NCI-H748 treated with DMSO at 0.1 percent for 48 hours (cell line): ENCODE data around the gene ING3.
A peak's percentile ranks its signal among the peaks of the same experiment; 100 is the strongest.

Experiments
- DNase-seq: peaks from one replicate; lab custom pipeline; 2025; lab: John Stamatoyannopoulos, UW

Gene ING3

DNA sequence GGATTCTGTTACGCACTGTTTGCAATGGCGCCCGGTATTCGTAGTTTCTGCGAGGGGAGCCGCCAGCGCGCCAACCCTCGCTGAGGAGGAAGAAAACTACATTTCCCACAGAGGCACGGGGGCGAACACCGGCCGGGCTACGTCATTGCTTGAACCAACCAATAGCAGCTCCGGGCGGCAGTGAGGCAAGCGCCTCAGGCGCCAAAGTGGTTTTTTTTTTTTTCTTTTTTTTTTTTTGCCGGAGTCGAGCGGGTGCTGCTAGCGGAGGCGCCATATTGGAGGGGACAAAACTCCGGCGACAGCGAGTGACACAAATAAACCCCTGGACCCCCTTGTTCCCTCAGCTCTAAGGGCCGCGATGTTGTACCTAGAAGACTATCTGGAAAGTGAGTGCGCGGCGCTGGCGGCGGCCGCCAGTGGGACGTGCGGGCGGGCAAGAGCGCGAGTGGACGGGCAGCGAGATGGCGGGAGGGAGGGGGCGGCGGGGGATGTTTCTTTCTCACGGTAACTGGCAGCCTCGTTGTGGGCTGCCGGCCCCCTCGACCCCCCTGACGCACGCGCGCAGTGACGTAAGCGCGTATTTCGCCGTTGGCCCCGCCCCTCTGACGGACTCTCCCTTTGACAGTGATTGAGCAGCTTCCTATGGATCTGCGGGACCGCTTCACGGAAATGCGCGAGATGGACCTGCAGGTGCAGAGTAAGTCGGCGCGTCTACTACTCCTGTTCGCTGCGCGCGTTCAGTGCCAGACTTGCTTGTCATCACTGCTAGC lies at the start of gene ING3:
Gene ING3 (plus strand): TSS at position 239 of the 770 bp plus-strand sequence. CDS start 120 bp downstream, at position 359.
- DNase-seq: peak; percentile 96

GRCh38 chr7:120915314-120916105 lies 35.1 kb upstream of the ING3 start:
- DNase-seq: no peak

- no peak for DNase-seq
Observed at GRCh38 chr7:120916121-120916520, 34.5 kb upstream of the ING3 start.

- DNase-seq: no peak
Observed at GRCh38 chr7:120916538-120916937, 34.0 kb upstream of the ING3 start.

DNA sequence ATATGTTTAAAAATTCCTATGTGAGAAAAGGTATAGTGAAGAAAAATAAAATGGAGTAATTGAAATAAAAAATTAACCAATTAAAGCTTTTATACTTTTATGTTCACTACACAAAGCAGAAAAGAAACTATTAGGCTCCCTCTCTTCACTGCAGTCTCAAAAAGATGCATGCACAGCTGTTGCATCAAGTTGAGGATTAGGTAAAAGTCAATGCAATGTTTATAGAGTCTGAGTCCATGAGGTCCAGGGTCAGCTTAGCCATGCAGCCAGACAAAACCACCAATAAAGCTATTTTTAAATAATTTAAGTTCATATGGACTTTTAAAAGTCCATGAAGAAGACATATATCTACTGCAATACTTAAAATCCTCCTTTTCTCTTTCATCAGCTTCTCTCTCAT lies 31.1 kb upstream of the ING3 start:
- DNase-seq: no peak

DNA sequence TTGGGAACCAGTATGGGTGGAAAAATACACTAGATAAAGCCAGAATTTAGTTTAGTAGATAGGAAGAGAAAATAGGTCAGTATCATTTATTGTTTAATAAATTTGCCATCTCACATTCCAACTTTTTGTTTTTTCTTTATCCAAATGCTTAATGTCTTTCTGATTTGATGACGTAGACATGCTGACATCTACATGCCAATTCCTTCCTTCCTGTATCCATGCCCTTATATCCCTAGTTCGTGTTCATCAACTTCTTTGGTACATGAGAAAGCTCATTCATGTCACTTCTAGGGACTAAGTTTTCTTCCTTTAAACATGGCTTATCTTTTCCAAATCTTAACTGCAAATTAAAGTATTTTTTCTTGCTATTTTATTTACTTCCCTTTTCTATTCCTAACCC lies 30.5 kb upstream of the ING3 start:
- DNase-seq: no peak

DNA sequence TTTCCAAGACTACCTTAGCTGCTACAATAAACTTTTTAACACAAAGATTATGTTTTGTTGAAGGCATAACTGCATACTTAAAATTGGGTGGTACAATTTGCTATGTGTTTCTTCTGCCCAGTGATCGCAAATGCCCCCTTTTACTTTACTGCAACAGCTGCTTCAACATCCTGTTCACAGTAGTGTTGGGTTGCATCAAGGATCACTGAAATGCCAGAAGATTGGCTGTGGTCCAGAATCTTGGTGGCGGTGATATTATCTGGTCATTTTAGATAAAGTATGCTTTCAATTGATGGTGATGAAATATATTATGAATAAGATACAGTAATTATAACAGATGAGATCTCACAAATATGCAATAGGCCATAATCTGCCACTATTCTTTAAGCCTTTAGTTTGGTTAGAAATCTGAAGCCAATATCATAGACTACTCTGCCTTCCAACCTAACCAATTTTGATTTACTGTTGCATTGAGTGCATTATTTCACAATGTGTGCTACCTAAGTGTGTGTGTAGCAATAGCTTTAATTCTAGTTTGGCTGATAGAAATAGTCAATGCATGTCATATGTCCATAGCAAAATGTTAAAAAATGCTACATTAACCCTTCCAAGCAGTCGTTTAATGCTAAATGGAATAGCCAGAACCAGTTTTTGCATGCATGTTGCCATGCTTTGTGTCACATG lies 29.8 kb upstream of the ING3 start:
- DNase-seq: no peak

- no peak for DNase-seq
Observed at GRCh38 chr7:120924837-120925236, 25.7 kb upstream of the ING3 start.

DNA sequence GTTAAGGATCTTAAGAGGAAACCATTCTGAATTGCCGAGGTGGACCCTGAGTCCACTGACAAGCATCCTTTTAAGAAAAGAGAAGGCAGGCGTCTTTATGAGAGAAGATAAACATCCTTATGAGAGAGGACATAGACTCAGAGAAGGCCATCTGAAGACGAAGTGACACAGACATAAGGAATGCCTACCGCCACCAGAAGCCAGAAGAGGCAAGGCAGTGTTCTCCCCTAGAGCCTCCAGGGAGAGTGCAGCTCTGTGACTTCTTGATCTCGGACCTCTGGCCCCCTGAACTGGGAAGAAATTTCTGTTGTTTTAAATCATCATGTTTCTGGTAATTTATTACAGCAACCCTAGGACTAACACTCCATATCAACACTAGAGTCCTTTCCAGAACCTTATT lies 25.2 kb upstream of the ING3 start:
- DNase-seq: no peak

DNA sequence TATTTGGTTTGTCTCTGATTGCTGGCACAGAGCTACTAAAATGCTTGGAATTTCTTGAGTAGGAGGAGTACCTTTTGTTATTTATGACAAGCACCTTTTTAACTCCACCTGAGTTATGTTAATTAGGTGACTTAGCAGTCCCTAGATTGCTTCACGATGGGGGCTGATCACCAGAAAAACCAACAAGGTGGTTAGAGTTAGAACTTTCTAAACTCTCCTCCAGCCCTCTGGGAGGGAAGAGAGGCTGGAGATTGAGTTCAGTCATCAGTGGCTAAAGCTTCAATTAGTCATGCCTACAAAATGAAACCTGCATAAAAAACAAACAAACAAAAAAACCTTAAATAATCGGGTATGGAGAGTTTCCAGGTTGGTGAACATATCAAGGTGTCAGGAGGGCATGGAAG lies 23.6 kb upstream of the ING3 start:
- no peak for DNase-seq

- no peak for DNase-seq
Observed at GRCh38 chr7:120927454-120928103, 23.0 kb upstream of the ING3 start.

DNA sequence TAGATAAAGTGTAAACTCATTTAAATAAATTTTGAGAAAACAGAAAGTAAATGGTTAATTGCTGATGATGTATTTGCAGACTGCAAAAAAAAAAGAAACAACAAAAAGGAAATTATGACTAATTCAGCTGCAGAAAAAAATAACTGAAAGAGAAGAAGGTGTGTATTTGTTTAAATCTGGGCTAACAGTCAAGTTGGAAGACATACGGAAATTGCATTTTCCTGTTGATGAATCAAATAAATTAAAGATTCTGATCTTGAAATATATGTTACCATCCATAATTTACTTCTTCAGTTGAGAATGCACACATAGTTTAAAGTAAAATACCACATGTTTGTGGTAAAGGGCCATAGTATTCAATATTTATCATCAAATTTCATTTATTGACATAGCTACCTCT lies 19.3 kb upstream of the ING3 start:
- DNase-seq: no peak

DNA sequence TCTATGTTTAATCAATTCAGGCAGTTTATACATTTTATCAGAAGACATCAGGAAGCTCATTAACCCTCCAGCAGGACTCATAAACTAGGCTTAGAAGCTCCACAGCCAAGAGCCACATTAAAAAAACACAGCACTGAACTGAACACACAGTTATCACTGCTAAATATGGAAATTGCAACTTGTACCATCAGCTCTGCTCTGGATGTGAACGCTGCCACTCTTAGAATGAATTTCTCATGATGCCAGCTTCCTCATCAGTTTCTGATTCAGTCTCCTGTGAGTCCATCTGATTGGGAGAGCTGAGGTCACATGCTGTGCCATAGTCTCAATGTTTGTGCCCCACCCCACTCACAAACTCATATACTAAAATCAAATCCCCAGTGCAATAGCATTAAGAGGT lies 17.1 kb upstream of the ING3 start:
- no peak for DNase-seq

DNA sequence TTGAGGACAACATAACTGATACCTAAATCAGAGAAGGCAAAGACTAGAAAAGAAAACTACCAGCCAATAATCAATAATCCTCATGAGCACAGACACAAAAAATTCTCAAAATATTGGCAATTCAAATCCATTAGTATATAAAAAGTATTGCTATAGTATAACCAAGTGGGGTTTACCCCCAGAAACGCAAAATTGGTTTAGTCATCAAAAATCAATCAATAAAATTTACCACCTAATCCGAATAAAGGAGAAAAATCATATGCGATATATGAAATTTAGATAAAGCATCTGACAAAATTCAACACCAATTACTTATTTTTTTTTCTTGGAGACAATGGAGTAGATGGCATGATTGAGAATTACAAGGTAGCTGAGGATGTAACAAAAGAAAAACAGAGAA lies 11.2 kb upstream of the ING3 start:
- no peak for DNase-seq

DNA sequence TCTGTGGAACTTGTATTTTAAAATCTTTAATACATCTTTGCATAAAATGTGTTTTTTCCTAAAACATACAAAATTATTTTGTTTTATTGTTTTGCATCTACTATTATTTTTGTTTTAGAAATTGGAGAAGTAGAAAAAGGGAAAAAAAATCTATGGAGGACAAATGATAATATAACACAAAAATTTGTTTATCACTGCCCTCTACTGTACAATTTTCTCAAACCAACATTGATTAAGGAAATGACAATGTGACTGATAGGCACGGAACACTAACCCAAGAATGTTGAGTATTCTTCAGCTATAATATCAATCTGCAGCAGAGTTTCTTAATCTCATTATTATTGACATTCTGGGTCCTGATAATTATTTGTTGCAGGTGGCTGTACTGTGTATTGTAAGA lies 9.5 kb upstream of the ING3 start:
- no peak for DNase-seq

DNA sequence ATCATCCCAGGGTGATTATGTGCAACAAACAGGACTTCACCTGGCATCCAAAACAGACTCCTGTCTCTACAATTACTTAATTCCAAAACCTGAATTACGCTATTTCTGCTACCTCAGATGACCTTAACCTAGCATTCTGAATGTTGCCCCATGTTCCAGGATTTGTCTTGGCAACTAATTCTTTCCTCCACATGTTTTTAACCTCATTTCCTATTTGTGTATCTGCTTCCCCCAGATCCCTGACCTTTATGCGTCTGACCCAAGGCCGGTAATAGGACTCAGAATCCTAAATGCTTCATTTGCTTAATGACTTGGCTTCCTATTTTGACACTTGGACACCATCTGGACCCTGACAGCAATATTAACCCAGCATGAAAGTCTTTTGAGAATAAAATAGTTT lies 8.7 kb upstream of the ING3 start:
- no peak for DNase-seq

- no peak for DNase-seq
Observed at GRCh38 chr7:120942861-120943260, 7.7 kb upstream of the ING3 start.

- no peak for DNase-seq
Observed at GRCh38 chr7:120944826-120945562, 5.6 kb upstream of the ING3 start.

DNA sequence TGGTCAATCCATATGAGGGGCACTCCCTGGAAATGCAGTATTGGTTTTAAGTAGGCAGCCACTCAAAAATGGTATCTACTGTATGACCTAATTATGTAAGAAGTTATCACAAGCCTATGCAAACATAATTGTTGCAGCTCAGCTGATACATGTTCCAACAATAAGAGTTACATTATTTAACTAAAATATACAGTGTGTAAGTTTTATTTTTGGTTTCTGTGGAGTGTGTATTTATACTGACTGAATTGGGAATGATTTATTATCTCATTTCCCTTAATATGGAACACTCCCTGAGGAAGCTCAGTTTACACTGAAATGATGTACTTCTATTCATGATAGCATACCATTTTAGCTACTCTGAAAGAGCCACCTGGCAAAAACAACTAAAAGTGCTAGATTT lies 2.6 kb upstream of the ING3 start:
- no peak for DNase-seq

GRCh38 chr7:120949393-120949911 lies 1.1 kb upstream of the ING3 start:
- no peak for DNase-seq

GRCh38 chr7:120949998-120950538 lies 509 bp upstream of the ING3 start:
- DNase-seq: peak; percentile 28
